Measurements from ENCODE around the gene LPAR1.

Gene LPAR1

GRCh38 chr9:110954822-110955291 is 83.4 kb downstream of the LPAR1 start:
- H3K36me3 ChIP-seq (ENCODE audit: insufficient read depth, low read length) = no peaks in the 10 kb centered on the region
- no peaks in the 10 kb centered on the region for H3K79me2 ChIP-seq (ENCODE audit: insufficient read depth, low read length)
- no peaks in the 10 kb centered on the region for H3K9me2 ChIP-seq (replicated peaks; ENCODE audit: low read depth, low read length)
- no peaks in the 10 kb centered on the region for H3K4me1 ChIP-seq (ENCODE audit: insufficient read depth, low read length, poor library complexity, severe bottlenecking)
- no peaks in the 10 kb centered on the region for H3F3A ChIP-seq (ENCODE audit: low read depth)
- 0 out of 2 replicates have a peak, but pooled peaks cover 5% of the 10 kb centered on the region for H3K9me3 ChIP-seq (ENCODE audit: insufficient read depth, low read depth, low read length)
- no peak overlapping the region for H2AFZ ChIP-seq (ENCODE audit: low read length)
- H3K27me3 ChIP-seq (ENCODE audit: insufficient read depth, low read length, poor library complexity, severe bottlenecking) = no peaks in the 10 kb centered on the region
- no peak overlapping the region for H3K4me3 ChIP-seq (ENCODE audit: low read length, poor library complexity, severe bottlenecking)
- TF ChIP-seq EZH2phosphoT487 (IDR thresholded peaks at IDR 0.05; ENCODE audit: borderline replicate concordance) (no peak), CTCF (conservative IDR thresholded peaks at IDR 0.05; ENCODE audit: low read length) (no peak)
- no peak overlapping the region for H3K9ac ChIP-seq (ENCODE audit: low read depth, low read length, poor library complexity, severe bottlenecking)
- no peak overlapping the region for H3K4me2 ChIP-seq (ENCODE audit: low read depth, low read length, poor library complexity, severe bottlenecking)
- H4K20me1 ChIP-seq (ENCODE audit: insufficient read depth, low read length, poor library complexity, severe bottlenecking) = no peaks in the 10 kb centered on the region

- no peaks in the 10 kb centered on the region for H3K27me3 ChIP-seq (ENCODE audit: insufficient read depth, low read length, poor library complexity, severe bottlenecking)
- H3K9ac ChIP-seq (ENCODE audit: low read depth, low read length, poor library complexity, severe bottlenecking) = no peak overlapping the region
- H3K4me3 ChIP-seq (ENCODE audit: low read length, poor library complexity, severe bottlenecking) = no peak overlapping the region
- H3K36me3 ChIP-seq (ENCODE audit: insufficient read depth, low read length) = no peaks in the 10 kb centered on the region
- H3K9me2 ChIP-seq (replicated peaks; ENCODE audit: low read depth, low read length) = no peaks in the 10 kb centered on the region
- TF ChIP-seq CTCF (conservative IDR thresholded peaks at IDR 0.05; ENCODE audit: low read length) = no peak
- TF ChIP-seq EZH2phosphoT487 (IDR thresholded peaks at IDR 0.05; ENCODE audit: borderline replicate concordance) = no peak
- no peaks in the 10 kb centered on the region for H3K4me1 ChIP-seq (ENCODE audit: insufficient read depth, low read length, poor library complexity, severe bottlenecking)
- H3K79me2 ChIP-seq (ENCODE audit: insufficient read depth, low read length) = no peaks in the 10 kb centered on the region
- no peaks in the 10 kb centered on the region for H3K9me3 ChIP-seq (ENCODE audit: insufficient read depth, low read depth, low read length)
- no peaks in the 10 kb centered on the region for H3F3A ChIP-seq (ENCODE audit: low read depth)
- H3K4me2 ChIP-seq (ENCODE audit: low read depth, low read length, poor library complexity, severe bottlenecking) = no peak overlapping the region
- H4K20me1 ChIP-seq (ENCODE audit: insufficient read depth, low read length, poor library complexity, severe bottlenecking) = no peaks in the 10 kb centered on the region
- H2AFZ ChIP-seq (ENCODE audit: low read length) = no peak overlapping the region
These were observed 85.8 kb downstream of the LPAR1 start for GRCh38 chr9:110952540-110952859.

- no peaks in the 10 kb centered on the region for H3F3A ChIP-seq (ENCODE audit: low read depth)
- H3K79me2 ChIP-seq (ENCODE audit: insufficient read depth, low read length) = no peaks in the 10 kb centered on the region
- no peaks in the 10 kb centered on the region for H3K4me1 ChIP-seq (ENCODE audit: insufficient read depth, low read length, poor library complexity, severe bottlenecking)
- no peak overlapping the region for H3K4me3 ChIP-seq (ENCODE audit: low read length, poor library complexity, severe bottlenecking)
- no peaks in the 10 kb centered on the region for H3K36me3 ChIP-seq (ENCODE audit: insufficient read depth, low read length)
- no peak for TF ChIP-seq CTCF (conservative IDR thresholded peaks at IDR 0.05; ENCODE audit: low read length)
- no peak for TF ChIP-seq EZH2phosphoT487 (IDR thresholded peaks at IDR 0.05; ENCODE audit: borderline replicate concordance)
- no peak overlapping the region for H3K4me2 ChIP-seq (ENCODE audit: low read depth, low read length, poor library complexity, severe bottlenecking)
- no peaks in the 10 kb centered on the region for H3K9me2 ChIP-seq (replicated peaks; ENCODE audit: low read depth, low read length)
- no peaks in the 10 kb centered on the region for H3K27me3 ChIP-seq (ENCODE audit: insufficient read depth, low read length, poor library complexity, severe bottlenecking)
- no peak overlapping the region for H3K9ac ChIP-seq (ENCODE audit: low read depth, low read length, poor library complexity, severe bottlenecking)
- H3K9me3 ChIP-seq (ENCODE audit: insufficient read depth, low read depth, low read length) = no peaks in the 10 kb centered on the region
- no peak overlapping the region for H2AFZ ChIP-seq (ENCODE audit: low read length)
- H4K20me1 ChIP-seq (ENCODE audit: insufficient read depth, low read length, poor library complexity, severe bottlenecking) = no peaks in the 10 kb centered on the region
These were observed 86.3 kb downstream of the LPAR1 start for GRCh38 chr9:110951805-110952539.
